ENCODE measurements around the gene GSG1L. TPM values are rescaled to one million over a fixed set of nuclear protein-coding genes. Genes with fewer than 3 reads are reported as not detected.

The GSG1L gene
- total RNA-seq, 1 experiment from 2014 or later: not detected

GRCh38 chr16:27792486-27793248 lies 270.8 kb downstream of the GSG1L start:
- Histone ChIP-seq H3K4me2 (no peak overlapping the region), H3K27me3 (ENCODE audit: insufficient read depth, low read depth) (peaks cover 11% of the 10 kb centered on the region; the same call in 1 of the 2 replicates), H3K9me3 (ENCODE audit: insufficient read depth, low read depth) (no peaks in the 10 kb centered on the region), H2AFZ (no peak overlapping the region), H4K20me1 (ENCODE audit: insufficient read depth) (no peaks in the 10 kb centered on the region; the same call in 1 of the 2 replicates), H3K36me3 (ENCODE audit: low read depth) (no peaks in the 10 kb centered on the region), H3K4me1 (replicated peaks; ENCODE audit: insufficient read depth) (no peaks in the 10 kb centered on the region), H3K9me2 (ENCODE audit: insufficient read depth) (no peaks in the 10 kb centered on the region), H3K27ac (no peak overlapping the region), H3K4me3 (no peak overlapping the region), H3K79me2 (ENCODE audit: low read depth) (no peaks in the 10 kb centered on the region), H3F3A (ENCODE audit: insufficient read depth, low read depth) (no peaks in the 10 kb centered on the region)
- intact Hi-C loops (cut with micrococcal nuclease; ENCODE audit: unreplicated experiment): no loop called here
- ChIA-PET POLR2A (ENCODE audit: unreplicated experiment) (no interaction called here), CTCF (interaction anchor here (0.6 kb wide), 1 partner anchor 1563 kb away, joined by 3 read pairs; no protein-coding TSS in a partner anchor)
- BruUV-seq (replicated peaks): no TSS peak
- TF ChIP-seq CTCF (conservative IDR thresholded peaks at IDR 0.05): no peak
- no peak for TF ChIP-seq EZH2 (IDR thresholded peaks at IDR 0.05; ENCODE audit: low read depth)
- DNase-seq: no peak

GRCh38 chr16:27791404-27791719 lies 272.2 kb downstream of the GSG1L start:
- no peak overlapping the region for H2AFZ ChIP-seq
- H3K4me1 ChIP-seq (replicated peaks; ENCODE audit: insufficient read depth): no peaks in the 10 kb centered on the region
- no peaks in the 10 kb centered on the region for H3K36me3 ChIP-seq (ENCODE audit: low read depth)
- no peaks in the 10 kb centered on the region for H3K9me2 ChIP-seq (ENCODE audit: insufficient read depth)
- no peaks in the 10 kb centered on the region for H3F3A ChIP-seq (ENCODE audit: insufficient read depth, low read depth)
- DNase-seq: no peak
- no peaks in the 10 kb centered on the region for H3K79me2 ChIP-seq (ENCODE audit: low read depth)
- no TSS peak for BruUV-seq (replicated peaks)
- no peaks in the 10 kb centered on the region; the same call in 1 of the 2 replicates for H4K20me1 ChIP-seq (ENCODE audit: insufficient read depth)
- peaks cover 18% of the 10 kb centered on the region for H3K27me3 ChIP-seq (ENCODE audit: insufficient read depth, low read depth)
- no peak overlapping the region for H3K4me3 ChIP-seq
- H3K27ac ChIP-seq: no peak overlapping the region
- no peaks in the 10 kb centered on the region for H3K9me3 ChIP-seq (ENCODE audit: insufficient read depth, low read depth)
- intact Hi-C loops (cut with micrococcal nuclease; ENCODE audit: unreplicated experiment): no loop called here
- no peak overlapping the region for H3K4me2 ChIP-seq
- POLR2A ChIA-PET (ENCODE audit: unreplicated experiment): interaction anchor here (0.6 kb wide), 1 partner anchor 24 kb away, joined by 8 read pairs; no protein-coding TSS in a partner anchor
- TF ChIP-seq EZH2 (IDR thresholded peaks at IDR 0.05; ENCODE audit: low read depth): no peak
- TF ChIP-seq CTCF (conservative IDR thresholded peaks at IDR 0.05): no peak
- CTCF ChIA-PET: interaction anchor here (0.5 to 0.6 kb wide), 2 partner anchors 59 to 203 kb away, joined by 3 read pairs; no protein-coding TSS in a partner anchor

- no peak for DNase-seq
- ChIA-PET CTCF (interaction anchor here (0.6 kb wide), 1 partner anchor 60 kb away, joined by 3 read pairs; no protein-coding TSS in a partner anchor), POLR2A (ENCODE audit: unreplicated experiment) (no interaction called here)
- Histone ChIP-seq H3K27me3 (ENCODE audit: insufficient read depth, low read depth) (peaks cover 19% of the 10 kb centered on the region), H3K4me1 (replicated peaks; ENCODE audit: insufficient read depth) (no peaks in the 10 kb centered on the region), H3K36me3 (ENCODE audit: low read depth) (no peaks in the 10 kb centered on the region), H3K27ac (no peak overlapping the region), H3K4me3 (no peak overlapping the region), H4K20me1 (ENCODE audit: insufficient read depth) (no peaks in the 10 kb centered on the region; the same call in 1 of the 2 replicates), H2AFZ (no peak overlapping the region), H3K4me2 (no peak overlapping the region), H3F3A (ENCODE audit: insufficient read depth, low read depth) (no peaks in the 10 kb centered on the region), H3K9me3 (ENCODE audit: insufficient read depth, low read depth) (no peaks in the 10 kb centered on the region), H3K9me2 (ENCODE audit: insufficient read depth) (no peaks in the 10 kb centered on the region), H3K79me2 (ENCODE audit: low read depth) (no peaks in the 10 kb centered on the region)
- intact Hi-C loops (cut with micrococcal nuclease; ENCODE audit: unreplicated experiment): no loop called here
- no peak for TF ChIP-seq CTCF (conservative IDR thresholded peaks at IDR 0.05)
- no peak for TF ChIP-seq EZH2 (IDR thresholded peaks at IDR 0.05; ENCODE audit: low read depth)
- no TSS peak for BruUV-seq (replicated peaks)
These were observed 272.7 kb downstream of the GSG1L start for GRCh38 chr16:27790546-27791403.

Data from PC-9 (cell line).